GM21390 (cell line): ENCODE data around the gene FBXW2.
A peak's percentile ranks its signal among the peaks of the same experiment; 100 is the strongest.
"Not testable (repeated sequence)": the region's sequence is repeated elsewhere in the genome, so short reads cannot be mapped to it uniquely, and the experiment has no call there.

Experiments used
- ATAC-seq: cut with Tn5 transposase; IDR thresholded peaks from one replicate; pipeline ENCODE4 v1.9.1; 2021; ENCODE audit not compliant: unreplicated experiment

Gene FBXW2

DNA sequence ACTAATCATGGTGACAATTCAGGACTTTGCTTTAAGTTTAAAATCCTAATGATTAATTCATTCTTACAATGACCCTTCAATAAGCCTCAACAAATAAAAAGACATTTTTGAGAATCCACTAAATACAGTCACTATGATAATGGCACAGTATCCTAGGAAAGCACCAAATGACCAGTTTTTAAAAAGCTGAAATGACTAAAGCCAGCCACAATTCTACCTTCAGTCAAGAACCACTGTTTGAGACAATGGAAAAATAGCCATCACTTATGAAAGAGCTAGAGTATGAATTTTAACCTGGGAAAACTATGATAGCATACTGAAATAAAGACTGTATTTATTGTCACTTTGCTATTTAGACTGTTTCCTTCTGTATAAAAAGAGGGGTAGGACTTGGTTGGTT lies 14.0 kb downstream of the FBXW2 start:
- no peak for ATAC-seq

DNA sequence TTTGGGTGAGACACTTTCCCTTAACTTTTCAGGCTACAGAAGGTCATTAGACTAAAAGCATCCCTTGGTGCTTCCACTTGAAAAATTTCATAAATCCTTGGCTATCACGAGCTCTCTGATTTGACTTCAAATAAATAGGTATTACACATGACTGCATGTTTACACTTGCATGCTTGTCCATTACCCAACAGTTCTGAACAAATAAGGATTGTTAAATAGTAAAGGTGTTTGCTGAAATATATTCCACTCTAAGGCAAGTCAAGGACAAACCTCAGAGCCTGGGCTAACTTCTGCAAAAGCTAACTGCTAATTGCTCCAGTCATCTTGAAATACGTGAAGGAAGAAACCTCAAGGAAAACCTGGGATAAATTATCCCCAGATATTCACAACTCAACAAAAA lies 14.5 kb downstream of the FBXW2 start:
- ATAC-seq, result no peak

DNA sequence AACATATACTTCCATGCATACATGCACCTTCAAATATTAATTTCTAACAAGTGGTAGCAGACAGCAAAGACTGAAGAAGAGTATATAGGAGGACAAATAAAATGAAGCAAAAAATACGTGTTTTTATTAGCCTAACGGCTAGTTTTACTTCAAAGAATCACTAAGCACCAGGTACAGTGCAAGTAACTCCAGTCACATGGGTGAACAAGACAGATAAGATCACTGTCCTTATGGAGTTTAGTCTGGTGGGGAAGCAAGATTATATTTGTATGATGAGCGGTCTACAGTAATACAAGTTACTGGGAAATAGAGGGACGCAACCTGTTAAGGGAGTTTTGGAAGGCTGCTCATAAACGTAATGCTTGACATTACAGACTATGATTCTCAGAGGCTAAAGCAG lies 16.0 kb downstream of the FBXW2 start:
- ATAC-seq, result no peak

DNA sequence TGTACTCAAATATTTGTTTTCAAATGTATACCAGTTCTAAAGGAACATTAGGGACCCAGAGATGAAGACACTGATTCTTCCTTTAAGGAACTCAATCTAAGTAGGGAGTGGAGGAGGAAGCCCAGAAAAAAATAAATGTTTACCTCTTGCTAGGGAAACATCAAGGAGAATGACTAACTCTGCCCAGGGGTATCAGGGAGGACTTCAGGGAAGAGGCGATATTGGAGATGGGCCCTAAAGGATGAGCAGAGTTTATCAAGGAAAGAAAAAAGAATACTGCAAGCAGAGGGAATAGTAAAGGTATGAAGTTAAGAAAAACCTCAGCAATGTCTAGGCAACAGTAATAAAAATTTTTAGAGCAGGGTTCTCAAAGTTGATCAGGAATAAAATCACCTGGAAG lies 16.4 kb downstream of the FBXW2 start:
- no peak for ATAC-seq

DNA sequence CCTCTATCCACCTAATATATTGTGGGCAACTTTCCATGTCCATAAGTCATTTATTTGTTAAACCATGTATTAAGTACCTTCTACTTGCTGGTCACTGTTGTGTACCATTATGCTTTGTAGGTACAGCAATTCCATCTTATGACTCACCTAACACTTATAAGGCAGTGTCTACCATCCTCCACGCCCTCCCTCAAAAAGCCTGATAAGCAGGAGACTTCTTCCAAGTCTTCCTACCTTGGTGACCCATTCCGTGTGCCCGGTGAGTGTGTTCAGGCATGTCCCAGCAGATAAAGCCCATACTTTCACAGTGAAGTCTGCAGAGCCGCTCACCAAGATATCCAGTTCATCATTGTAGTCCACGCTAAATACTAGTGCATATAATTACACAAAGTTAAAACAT lies 17.4 kb downstream of the FBXW2 start:
- no peak for ATAC-seq

DNA sequence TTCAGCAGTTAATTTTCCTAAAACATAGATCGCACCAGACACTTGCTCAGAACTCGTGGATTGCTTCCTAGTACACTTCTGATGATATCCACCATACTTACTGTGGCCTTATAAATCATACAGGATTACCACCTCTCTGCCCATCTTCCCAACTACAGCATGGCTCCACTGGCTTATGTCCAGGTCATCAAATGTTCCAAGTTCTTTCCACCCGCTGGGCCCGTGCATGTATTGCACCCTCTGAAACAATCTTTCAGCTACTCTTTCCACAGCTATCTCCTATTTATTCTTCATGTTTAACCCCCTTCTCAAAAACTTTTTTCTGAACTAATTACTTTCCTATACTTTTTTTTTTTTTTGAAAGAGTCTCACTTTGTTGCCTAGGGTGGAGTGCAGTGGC lies 18.5 kb downstream of the FBXW2 start:
- no peak for ATAC-seq

DNA sequence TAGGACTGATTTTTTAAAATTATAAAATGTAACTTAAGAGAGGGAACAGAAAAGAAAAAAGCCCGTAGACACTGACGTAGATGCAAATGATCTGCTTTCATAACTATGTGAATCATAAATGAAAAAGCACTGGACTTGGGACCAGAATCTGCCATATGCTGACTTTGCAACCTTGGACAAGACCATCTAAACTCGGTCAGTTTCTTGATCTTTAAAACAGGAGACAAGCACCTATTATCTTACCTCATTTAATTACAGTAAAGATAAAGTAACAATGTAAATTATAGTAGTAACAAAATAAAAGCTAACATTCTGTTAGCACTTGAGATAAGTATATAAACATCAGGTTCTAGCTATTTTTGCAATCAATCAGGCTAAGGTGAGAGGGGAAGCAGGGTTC lies 20.0 kb downstream of the FBXW2 start:
- no peak for ATAC-seq

DNA sequence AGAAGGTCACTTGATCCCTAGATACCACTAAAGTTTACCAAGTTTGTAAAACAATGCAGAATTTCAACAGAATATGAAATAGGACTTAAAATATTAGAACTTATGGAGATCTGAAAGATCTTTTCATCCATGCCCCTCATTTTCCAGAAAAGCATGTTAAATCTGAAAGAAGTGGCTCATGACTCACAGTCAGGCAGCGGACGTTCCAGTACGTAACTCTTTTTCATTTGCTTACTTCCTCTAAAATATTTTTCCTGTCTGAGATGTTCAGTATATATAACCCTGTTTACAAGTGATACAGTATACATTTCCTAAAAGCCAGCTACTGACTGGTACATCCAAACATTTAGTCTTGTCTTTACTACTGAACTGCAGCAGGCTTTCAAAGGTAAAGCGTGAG lies 22.3 kb downstream of the FBXW2 start:
- no peak for ATAC-seq

DNA sequence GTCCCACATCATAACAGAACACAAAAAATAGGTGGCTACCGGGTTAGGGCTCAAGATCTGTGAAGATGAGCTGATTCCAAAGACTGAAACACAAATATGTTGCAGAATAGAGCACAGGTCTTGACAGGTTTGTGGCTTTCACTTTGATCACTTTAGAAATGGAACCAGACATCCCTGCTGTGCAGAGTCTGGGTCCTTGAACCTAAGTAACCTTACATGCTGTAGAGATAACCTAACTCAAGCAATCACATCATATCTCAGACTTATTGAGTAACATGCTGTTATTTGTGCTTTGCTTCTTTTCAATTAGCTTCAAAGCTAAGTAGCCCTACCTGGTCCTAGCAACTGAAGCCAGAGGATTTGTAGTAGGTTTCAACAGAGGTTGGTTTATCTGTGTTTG lies 24.3 kb downstream of the FBXW2 start:
- ATAC-seq, result no peak

DNA sequence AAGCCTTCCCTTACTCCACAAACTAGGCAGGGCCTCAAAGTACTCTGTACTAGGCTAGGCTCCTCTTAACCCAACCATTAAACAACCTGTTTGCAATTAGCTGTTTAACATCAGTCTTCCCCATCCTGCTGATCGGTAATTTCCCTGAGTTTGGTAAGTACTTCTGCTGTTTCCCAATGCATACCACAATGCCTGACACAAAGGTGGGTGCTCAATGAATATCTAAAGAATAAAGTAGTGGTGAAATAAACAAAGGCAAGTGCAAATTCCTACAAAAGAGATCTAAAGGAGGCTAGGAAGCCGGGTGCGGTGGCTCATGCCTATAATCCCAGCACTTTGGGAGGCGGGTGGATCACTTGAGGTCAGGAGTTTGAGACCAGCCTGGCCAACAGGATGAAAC lies 25.0 kb downstream of the FBXW2 start:
- no peak for ATAC-seq

DNA sequence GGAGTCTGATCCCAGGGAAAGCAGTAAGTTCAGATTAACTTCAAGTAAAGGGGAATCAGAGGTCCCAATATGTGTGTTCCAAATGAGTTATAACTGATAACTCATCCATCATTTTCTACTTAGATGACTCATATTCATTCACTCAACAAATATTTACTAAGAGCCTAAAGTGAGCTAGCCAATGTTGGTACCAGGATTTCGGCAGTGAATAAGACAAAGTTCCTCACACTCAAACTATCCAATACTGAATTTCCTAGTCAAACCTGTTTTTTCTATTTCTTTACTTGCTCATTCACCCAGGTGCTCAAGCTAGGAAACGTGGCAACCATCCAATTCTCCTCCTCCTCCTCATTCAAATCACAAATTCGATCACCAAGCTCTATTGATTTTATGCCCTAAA lies 25.8 kb downstream of the FBXW2 start:
- ATAC-seq, result no peak

DNA sequence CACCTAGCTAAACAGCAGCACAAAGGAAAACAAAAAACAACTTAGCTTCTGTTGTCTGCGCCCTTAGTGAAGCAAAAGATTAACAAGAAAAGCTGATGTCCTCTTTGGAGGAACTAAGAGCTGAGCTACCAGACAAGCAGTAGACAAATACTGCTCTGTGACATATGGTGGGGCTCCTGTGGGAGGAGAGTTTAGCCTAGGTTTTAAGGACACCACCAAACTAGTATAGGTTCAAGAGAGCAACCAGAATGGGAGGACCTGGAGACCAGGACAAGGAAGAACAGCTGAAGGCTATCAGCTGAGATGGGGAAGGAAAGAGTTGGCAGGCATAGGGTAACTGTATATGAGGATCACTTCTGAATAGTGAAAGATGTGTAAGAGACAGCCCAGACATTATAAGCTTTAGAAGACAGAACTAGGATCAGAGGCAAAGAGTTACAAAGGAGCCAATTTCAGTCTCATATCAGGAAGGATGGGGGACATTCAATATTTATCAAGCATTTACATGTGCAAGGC lies 27.2 kb downstream of the FBXW2 start:
- no peak for ATAC-seq

DNA sequence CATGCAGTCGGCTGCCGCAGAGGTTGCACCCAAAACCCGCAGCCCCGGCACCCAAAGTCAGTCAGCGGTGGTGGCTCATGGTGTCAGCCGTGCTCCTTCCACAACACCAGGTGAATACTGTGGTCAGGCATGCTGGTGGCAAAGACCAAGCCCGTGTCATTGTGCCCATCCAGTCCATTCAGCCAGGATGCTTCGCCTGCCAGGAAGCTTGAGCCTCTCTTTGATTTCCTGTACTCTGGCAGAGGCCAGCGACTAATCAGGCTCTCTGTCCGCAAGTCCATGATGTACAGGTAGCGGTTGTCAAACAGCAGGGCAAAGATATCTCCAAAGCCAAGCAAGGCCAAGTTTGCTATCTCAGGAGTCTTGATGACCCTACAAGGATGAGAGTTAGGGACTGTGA lies 28.7 kb downstream of the FBXW2 start:
- no peak for ATAC-seq

DNA sequence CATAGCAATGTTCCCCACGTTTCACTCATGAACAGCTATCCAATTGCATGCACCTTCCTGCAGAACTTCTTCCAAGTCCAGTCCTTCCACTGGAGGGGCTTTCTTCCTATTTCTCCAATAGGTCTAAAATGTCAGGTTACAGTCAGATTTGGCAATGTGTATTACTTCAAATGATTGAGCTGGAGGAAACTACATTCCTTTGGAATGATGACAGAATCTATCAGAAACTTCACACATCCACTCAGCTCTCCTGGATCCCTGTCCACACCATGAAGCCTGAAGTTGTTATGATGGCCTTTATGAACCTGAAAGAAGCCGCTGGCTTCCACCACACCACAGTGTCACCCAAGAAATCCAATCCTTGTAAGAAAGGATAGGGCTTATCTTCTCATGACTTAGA lies 32.2 kb downstream of the FBXW2 start:
- ATAC-seq, result no peak

DNA sequence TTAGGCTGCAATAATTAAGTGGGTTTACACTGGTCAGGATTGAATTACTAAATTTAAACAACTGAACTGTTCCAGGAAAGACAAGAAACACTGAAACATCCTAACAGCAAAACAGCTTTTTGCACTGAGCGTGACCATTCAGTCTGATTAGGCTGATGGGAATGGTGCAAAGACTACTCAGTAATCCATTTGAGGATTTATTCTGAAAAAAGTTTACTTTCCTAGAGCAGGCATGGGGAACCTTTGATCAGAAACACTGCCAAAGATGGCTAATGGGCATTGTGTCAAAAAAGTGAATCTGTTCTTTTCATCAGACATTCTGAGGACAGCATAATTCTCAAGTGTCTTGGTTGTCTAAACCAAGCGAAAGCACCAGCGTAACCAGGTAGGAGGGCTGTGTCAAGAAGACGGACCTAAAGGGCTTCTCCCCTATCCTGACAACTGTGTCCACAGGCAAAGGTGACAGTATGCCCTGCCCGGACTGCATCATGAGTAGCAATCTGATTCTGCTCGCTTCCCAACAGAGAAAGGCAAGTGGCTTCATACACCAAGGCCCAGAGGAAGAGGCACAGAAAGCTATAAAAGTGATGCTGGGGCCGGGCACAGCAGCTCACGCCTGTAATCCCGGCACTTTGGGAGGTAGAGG lies 33.3 kb downstream of the FBXW2 start:
- no peak for ATAC-seq

DNA sequence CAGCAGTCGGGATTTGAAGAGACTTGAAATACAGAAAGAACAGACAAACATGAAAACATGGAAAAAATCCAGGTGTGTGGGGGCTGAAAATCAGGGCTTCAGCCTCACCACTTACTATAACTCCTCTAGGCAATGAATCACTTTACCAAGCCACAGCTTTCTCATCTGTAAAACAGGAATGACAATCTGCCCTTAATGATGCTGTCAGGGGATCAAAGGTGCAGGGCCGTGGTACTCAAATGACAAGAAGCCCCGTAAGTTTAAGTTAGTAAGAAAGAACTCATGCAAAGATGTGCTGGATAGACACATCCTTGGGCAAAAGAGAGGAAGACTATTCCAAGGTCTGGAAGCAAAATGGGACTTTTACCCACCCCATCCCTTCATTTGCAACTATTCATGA lies 34.7 kb downstream of the FBXW2 start:
- no peak for ATAC-seq

DNA sequence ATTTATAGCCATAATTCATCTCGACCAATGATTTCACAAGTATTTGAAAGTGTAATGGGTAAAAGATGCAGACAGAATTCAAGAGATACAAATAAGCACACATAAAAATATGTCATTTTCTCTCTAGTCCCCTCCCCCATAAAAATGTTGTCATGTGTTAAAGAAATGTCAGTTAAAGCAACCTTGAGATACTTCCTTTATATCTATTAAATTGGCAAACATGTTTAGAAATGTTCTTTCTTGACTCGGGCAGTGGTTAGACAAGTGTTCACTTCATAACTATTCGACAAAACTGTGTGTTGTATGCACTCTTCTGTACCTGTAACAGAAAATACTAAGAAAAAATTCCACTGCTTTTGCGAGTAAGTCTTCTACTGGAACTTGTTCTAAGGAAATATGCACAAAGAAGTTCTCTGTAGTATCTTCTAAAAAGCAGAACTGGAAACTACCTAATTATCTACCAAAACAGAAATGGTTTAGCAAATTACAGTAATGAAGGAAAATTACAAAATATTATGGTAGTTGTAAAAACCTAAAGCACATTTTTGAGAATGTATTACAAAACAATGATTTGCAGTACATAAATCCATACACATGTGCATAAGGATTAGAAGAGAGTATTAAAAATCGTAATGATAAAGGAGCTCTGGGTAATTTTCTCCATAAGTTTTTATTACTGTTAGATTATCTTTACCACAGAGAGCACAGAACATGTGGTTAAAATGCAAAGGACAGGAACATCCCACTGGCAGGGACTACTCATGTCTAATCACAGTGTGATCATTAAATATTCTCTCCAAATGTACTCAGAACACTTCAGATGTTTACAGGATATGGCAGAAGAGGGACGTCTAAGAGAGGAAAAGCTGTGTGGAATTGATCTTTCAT lies 35.9 kb downstream of the FBXW2 start:
- ATAC-seq, result no peak

DNA sequence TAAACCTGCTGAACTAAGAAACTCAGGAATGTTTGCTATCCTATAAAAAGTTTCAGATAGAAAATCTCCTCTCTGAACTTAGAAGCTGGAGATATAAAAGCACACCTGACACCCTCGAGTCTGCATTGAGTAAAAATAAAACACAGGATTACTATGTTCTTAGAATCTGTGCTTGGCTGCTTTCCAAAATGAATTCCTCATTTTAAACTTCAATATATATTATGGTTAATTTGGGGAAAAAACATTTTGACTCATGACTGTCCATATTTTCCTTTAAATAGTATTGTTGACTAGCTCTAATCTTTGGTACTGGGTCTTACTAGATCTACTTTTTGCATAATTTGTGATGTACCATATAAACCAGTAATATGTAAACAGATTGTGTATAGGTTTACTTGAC lies 36.7 kb downstream of the FBXW2 start:
- no peak for ATAC-seq

DNA sequence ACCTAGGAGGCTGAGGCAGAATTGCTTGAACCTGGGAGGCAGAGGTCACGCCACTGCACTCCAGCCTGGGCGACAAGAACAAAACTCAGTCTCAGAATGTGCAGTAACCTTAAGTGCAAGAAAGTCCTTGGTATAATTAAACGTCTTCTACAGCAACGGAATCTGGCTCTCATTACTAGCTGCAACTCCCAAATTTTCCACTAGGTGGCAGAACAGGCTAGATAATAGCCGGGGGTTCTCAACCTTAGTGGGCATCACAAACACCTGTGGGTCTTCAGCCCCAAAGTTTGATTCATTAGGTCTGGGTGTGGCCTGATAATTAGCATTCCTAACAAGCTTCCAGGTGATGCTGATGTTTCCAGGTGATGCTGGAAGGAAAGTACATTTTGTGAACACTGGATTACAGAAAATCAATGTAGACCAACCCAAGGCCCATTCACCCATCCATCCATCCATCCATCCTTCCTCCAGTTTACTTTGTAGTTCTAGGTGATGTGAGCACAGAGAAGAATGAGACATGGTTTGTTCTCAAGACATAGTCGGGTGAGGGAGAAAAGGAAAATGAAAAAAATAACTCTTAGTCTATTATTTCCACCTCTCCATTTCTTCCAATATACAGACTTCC lies 37.3 kb downstream of the FBXW2 start:
- peak; percentile 51 for ATAC-seq

DNA sequence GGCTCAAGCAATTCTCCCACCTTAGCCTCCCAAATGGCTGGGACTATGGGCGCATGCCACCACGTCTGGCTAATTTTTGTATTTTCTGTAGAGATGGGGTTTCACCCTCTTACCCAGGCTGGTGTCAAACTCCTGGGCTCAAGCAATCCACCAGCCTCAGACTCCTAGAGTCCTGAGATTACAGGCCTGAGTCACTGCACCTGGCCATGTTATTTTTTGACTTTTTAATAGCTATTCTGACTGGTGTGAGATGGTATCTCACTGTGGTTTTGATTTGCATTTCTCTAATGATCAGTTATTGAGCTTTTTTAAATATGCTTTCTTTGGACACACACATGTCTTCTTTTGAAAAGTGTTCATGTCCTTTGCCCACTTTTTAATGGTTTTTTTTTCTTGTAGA lies 38.2 kb downstream of the FBXW2 start:
- peak; percentile 72 for ATAC-seq

DNA sequence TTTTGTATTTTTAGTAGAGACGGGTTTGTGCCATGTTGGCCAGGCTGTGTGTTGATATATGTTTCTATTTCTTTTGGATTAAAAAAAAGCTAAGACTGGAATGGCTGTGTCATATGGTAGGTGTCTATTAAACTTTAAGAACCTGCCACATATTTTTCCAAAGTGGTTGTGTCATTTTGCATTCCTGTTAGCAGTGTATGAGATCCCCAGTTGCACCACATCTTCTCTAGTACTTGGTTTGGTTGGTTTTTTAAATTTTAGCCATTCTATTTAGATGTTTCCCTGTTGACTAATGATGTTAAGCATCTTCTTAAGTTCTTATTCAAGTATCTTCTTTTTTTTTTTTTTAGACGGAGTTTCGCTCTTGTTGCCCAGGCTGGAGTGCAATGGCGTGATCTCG lies 42.8 kb downstream of the FBXW2 start:
- no peak for ATAC-seq

DNA sequence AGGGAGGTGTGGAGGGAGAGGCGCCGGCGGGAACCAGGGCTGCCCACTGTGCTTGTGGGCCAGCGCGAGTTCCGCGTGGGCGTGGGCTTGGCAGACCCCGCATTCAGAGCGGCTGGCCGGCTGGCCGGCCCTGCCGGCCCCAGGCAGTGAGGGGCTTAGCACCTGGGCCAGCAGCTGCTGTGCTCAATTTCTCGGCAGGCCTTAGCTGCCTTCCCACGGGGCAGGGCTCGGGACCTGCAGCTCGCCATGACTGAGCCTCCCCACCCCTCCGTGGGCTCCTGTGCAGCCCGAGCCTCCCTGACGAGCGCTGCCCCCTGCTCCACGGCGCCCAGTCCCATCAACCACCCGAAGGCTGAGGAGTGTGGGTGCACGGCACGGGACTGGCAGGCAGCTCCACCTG lies 46.9 kb downstream of the FBXW2 start:
- not testable (repeated sequence) for ATAC-seq
